Epithelial cell of esophagus (primary cell): ENCODE data around the gene IL24.

Experiments
- DNase-seq: peaks from one replicate; pipeline ENCODE4 v3.0.0; 2010; ENCODE audit warnings: low read depth
- H3K4me3 ChIP-seq: 2 replicates; pipeline ENCODE4 v1.5.1; 2011; ENCODE audit warnings: mild to moderate bottlenecking, low read length, control low read depth
- CTCF ChIP-seq: IDR thresholded peaks from 2 replicates; pipeline ENCODE4 v1.5.1; 2011; ENCODE audit warnings: low read depth, mild to moderate bottlenecking, low read length, control low read depth, inconsistent platforms; ENCODE audit not compliant: insufficient read depth; ENCODE audit errors: missing control alignments

Gene IL24

GRCh38 chr1:206939131-206939530 lies 41.9 kb downstream of the IL24 start:
- H3K4me3 ChIP-seq, result no peak overlapping the region
- no peak for DNase-seq
- TF ChIP-seq CTCF, result no peak

- no peak for TF ChIP-seq CTCF
- no peak overlapping the region for H3K4me3 ChIP-seq
- DNase-seq, result peak; percentile 73
Measured at GRCh38 chr1:206939841-206940587, 42.8 kb downstream of the IL24 start.

- TF ChIP-seq CTCF, result no peak
- DNase-seq, result no peak
- H3K4me3 ChIP-seq, result no peak overlapping the region
Measured at GRCh38 chr1:206940588-206940936, 43.3 kb downstream of the IL24 start.

- no peak for DNase-seq
- H3K4me3 ChIP-seq, result no peak overlapping the region
- TF ChIP-seq CTCF, result no peak
Measured at GRCh38 chr1:206941766-206942418, 44.6 kb downstream of the IL24 start.

- DNase-seq, result no peak
- TF ChIP-seq CTCF, result no peak
- H3K4me3 ChIP-seq, result no peak overlapping the region
Measured at GRCh38 chr1:206944703-206945102, 47.5 kb downstream of the IL24 start.

GRCh38 chr1:206945779-206946178 lies 48.5 kb downstream of the IL24 start:
- H3K4me3 ChIP-seq, result no peak overlapping the region
- no peak for DNase-seq
- no peak for TF ChIP-seq CTCF

- TF ChIP-seq CTCF, result no peak
- no peak for DNase-seq
- no peak within 1 kb of the TSS for H3K4me3 ChIP-seq
Measured at GRCh38 chr1:206946261-206946660, 49.0 kb downstream of the IL24 start, which contains the start of gene PIGR. Gene PIGR, minus strand, starts transcription at chr1:206946466. Its CDS starts 5,935 bp downstream, at chr1:206940531.
